GM12878 (cell line): ENCODE measurements around the gene EMX1. TPM values are rescaled to one million over a fixed set of nuclear protein-coding genes. Genes with fewer than 3 reads are reported as not detected.

Experiments
- ATAC-seq: fragments of 200-7000 bp; cut with Tn5 transposase; 3 replicates; pipeline ENCODE4 v1.9.1; 2020; ENCODE audit warnings: mild to moderate bottlenecking, moderate library complexity
- BruUV-seq: library from RNA; stranded (reverse); fragments of 400-500 nt; replicated peaks from 2 replicates; lab custom pipeline; 2021; lab: Mats Ljungman, UMichigan
- CTCF ChIA-PET: fragments of 300-600 bp; sonication (Branson Sonifier 250); formaldehyde crosslinking; extraction: SDS; loops from one replicate; lab custom pipeline; 2021; ENCODE audit warnings: inconsistent platforms; lab: Yijun Ruan, JAX
- POLR2A ChIA-PET: fragments of 350-600 bp; formaldehyde crosslinking; extraction: SDS; loops from one replicate; lab custom pipeline; 2021; ENCODE audit warnings: inconsistent platforms; lab: Charles Lee
- RAD21 ChIA-PET: fragments of 300-600 bp; sonication (Branson Sonifier 250); formaldehyde crosslinking; loops from one replicate; lab custom pipeline; 2023; ENCODE audit warnings: antibody characterized with exemption; ENCODE audit not compliant: unreplicated experiment; lab: Charles Lee
- SMC1A ChIA-PET: fragments of 300-600 bp; sonication (Branson Sonifier 250); formaldehyde crosslinking; loops from one replicate; lab custom pipeline; 2023; ENCODE audit not compliant: unreplicated experiment, uncharacterized antibody; lab: Charles Lee
- DNase-seq: peaks from one replicate; pipeline ENCODE4 v3.0.0-alpha.2; 2011; ENCODE audit warnings: low read depth, low spot score
- FAIRE-seq: peaks from 3 replicates; lab custom pipeline; 2011; peaks lifted over from hg19 to GRCh38; lab: Jason Lieb, UNC
- H2AFZ ChIP-seq: 2 replicates; pipeline ENCODE4 v1.6.0; 2011; ENCODE audit warnings: low read depth, low read length, control low read depth; ENCODE audit not compliant: control insufficient read depth
- H3K27ac ChIP-seq: 2 replicates; pipeline ENCODE4 v1.5.1; 2011; ENCODE audit warnings: control low read depth; ENCODE audit not compliant: control insufficient read depth, insufficient read depth
- H3K27me3 ChIP-seq, 2 experiments: replicated peaks in 1 of 2; 2 replicates each; pipeline versions ENCODE4 v1.6.0 to v1.6.1; 2011; ENCODE audit warnings: low read length in 1 of 2; ENCODE audit not compliant: control insufficient read depth in 2 of 2, insufficient read depth in 2 of 2
- H3K36me3 ChIP-seq, 2 experiments: 2 replicates each; pipeline ENCODE4 v1.5.1; 2011; ENCODE audit warnings: low read length in 1 of 2; ENCODE audit not compliant: control insufficient read depth in 2 of 2, insufficient read depth in 2 of 2
- H3K4me1 ChIP-seq: 2 replicates; pipeline ENCODE4 v1.6.1; 2011; ENCODE audit warnings: mild to moderate bottlenecking, low read length, moderate library complexity, mixed read lengths; ENCODE audit not compliant: control insufficient read depth, insufficient read depth
- H3K4me2 ChIP-seq: 2 replicates; pipeline ENCODE4 v1.6.0; 2011; ENCODE audit warnings: control low read depth; ENCODE audit not compliant: control insufficient read depth, insufficient read depth
- H3K4me3 ChIP-seq: fragments of 200-600 bp; sonication (generic); 2 replicates; pipeline ENCODE4 v1.5.1; 2016
- H3K79me2 ChIP-seq: 2 replicates; pipeline ENCODE4 v1.6.0; 2011; ENCODE audit warnings: low read length; ENCODE audit not compliant: control insufficient read depth, insufficient read depth
- H3K9ac ChIP-seq: 2 replicates; pipeline ENCODE4 v1.8.0; 2011; ENCODE audit warnings: low read length, control low read depth, mixed read lengths; ENCODE audit not compliant: control insufficient read depth, insufficient read depth
- H3K9me3 ChIP-seq: replicated peaks from 3 replicates; pipeline ENCODE4 v1.5.1; 2011; ENCODE audit warnings: mild to moderate bottlenecking, low read length; ENCODE audit not compliant: control insufficient read depth, insufficient read depth
- H4K20me1 ChIP-seq: 2 replicates; pipeline ENCODE4 v1.6.0; 2011; ENCODE audit not compliant: control insufficient read depth, insufficient read depth
- ASH2L ChIP-seq: fragments of 300-600, 200-600 bp; sonication (generic); IDR thresholded peaks from 2 replicates; pipeline ENCODE4 v1.6.1; 2017; ENCODE audit warnings: low read depth, mild to moderate bottlenecking, borderline replicate concordance
- CHD2 ChIP-seq: IDR thresholded peaks from 2 replicates; pipeline ENCODE4 v1.6.1; 2011; ENCODE audit warnings: low read depth, low read length, improper control_type of control experiment, borderline replicate concordance
- CUX1 ChIP-seq: IDR thresholded peaks from 2 replicates; pipeline ENCODE4 v1.6.1; 2012; ENCODE audit warnings: improper control_type of control experiment, low read depth, low read length; ENCODE audit not compliant: insufficient replicate concordance
- E2F8 ChIP-seq: fragments of 450-650 bp; IDR thresholded peaks from 2 replicates; pipeline ENCODE4 v1.6.1; 2018; ENCODE audit warnings: mild to moderate bottlenecking, low read depth, moderate library complexity; ENCODE audit not compliant: partially characterized antibody
- ESRRA ChIP-seq: IDR thresholded peaks from 2 replicates; pipeline ENCODE4 v1.6.1; 2012; ENCODE audit warnings: mild to moderate bottlenecking, low read length, improper control_type of control experiment
- FOXK2 ChIP-seq: fragments of 450-650 bp; IDR thresholded peaks from 2 replicates; pipeline ENCODE4 v1.6.1; 2017; ENCODE audit warnings: mild to moderate bottlenecking, moderate library complexity
- KDM1A ChIP-seq: fragments of 200-600 bp; sonication (generic); IDR thresholded peaks from 2 replicates; pipeline ENCODE4 v1.6.1; 2016; ENCODE audit warnings: borderline replicate concordance
- KLF5 ChIP-seq: fragments of 450-650 bp; IDR thresholded peaks from 2 replicates; pipeline ENCODE4 v1.6.1; 2014; ENCODE audit warnings: mild to moderate bottlenecking; ENCODE audit not compliant: partially characterized antibody
- MAX ChIP-seq: IDR thresholded peaks from 2 replicates; pipeline ENCODE4 v1.6.1; 2012; ENCODE audit warnings: low read depth, low read length, improper control_type of control experiment
- MEF2A ChIP-seq: IDR thresholded peaks from 2 replicates; pipeline ENCODE4 v1.6.1; 2011; ENCODE audit warnings: low read depth, mild to moderate bottlenecking, low read length, moderate library complexity; ENCODE audit not compliant: insufficient read depth
- NR2F1 ChIP-seq: fragments of 450-650 bp; conservative IDR thresholded peaks from 2 replicates; pipeline ENCODE4 v1.6.1; 2017; ENCODE audit warnings: mild to moderate bottlenecking
- POLR2A ChIP-seq: IDR thresholded peaks from 2 replicates; pipeline ENCODE4 v1.6.1; 2011; ENCODE audit warnings: low read depth, mild to moderate bottlenecking, low read length
- RB1 ChIP-seq: fragments of 450-650 bp; formaldehyde crosslinking; IDR thresholded peaks from 2 replicates; pipeline ENCODE4 v1.6.1; 2017; ENCODE audit warnings: mild to moderate bottlenecking, borderline replicate concordance
- TCF7 ChIP-seq: IDR thresholded peaks from 2 replicates; pipeline ENCODE4 v1.6.1; 2014; ENCODE audit warnings: antibody characterized with exemption, borderline replicate concordance
- WGBS: methylation state at CpG from one replicate; pipeline ENCODE4 v1.1.6; 2016; ENCODE audit warnings: low lambda C conversion rate; ENCODE audit not compliant: insufficient replicate concordance, insufficient coverage; ENCODE audit errors: missing lambda C conversion rate; 5-methylcytosine and 5-hydroxymethylcytosine counted together
- in situ Hi-C: fragments of 300-500 bp; cut with MboI; formaldehyde crosslinking; loops from 9 replicates; pipeline ENCODE4 v1.14.3; 2018; ENCODE audit warnings: mixed read lengths
- intact Hi-C: fragments of 100-400 bp; cut with micrococcal nuclease; formaldehyde crosslinking; loops from one replicate; pipeline ENCODE4 v1.14.2; 2022; ENCODE audit not compliant: unreplicated experiment
- polyA plus RNA-seq, 11 experiments: library from polyadenylated mRNA; depleted of rRNA in 4 of 11; unstranded in 6 of 11; stranded (reverse) in 5 of 11; fragments of >200 nt; fragmentation: Nextera tagmentation in 4 of 11; fragmentation: Illumina TruSeq in 1 of 11; extraction: Ambion mirVana in 4 of 11; extraction: Trizol in 1 of 11; gene quantifications; 1 replicate in 1 of 11; 2 replicates in 10 of 11; pipeline versions ENCODE4 v1.2.1 to v1.2.3, GENCODE V29; 2011 to 2016; ENCODE audit warnings: inconsistent platforms in 2 of 11, missing spikeins in 2 of 11, low read depth in 1 of 11
- total RNA-seq, 4 experiments: library from RNA; depleted of rRNA in 3 of 4; stranded (reverse); fragments of >200 nt in 3 of 4; fragmentation: Illumina TruSeq in 1 of 4; extraction: Trizol in 1 of 4; gene quantifications; 2 replicates each; pipeline versions ENCODE4 v1.2.1 to v1.2.3, GENCODE V29; 2013 to 2021

EMX1 gene
- total and polyA plus RNA-seq, 10 of the 15 experiments (the other 5 are each of a cell fraction or from before 2014, with no cell fraction given) = 0.07 to 5.1 (median 1.2) TPM; not detected in 1

DNA sequence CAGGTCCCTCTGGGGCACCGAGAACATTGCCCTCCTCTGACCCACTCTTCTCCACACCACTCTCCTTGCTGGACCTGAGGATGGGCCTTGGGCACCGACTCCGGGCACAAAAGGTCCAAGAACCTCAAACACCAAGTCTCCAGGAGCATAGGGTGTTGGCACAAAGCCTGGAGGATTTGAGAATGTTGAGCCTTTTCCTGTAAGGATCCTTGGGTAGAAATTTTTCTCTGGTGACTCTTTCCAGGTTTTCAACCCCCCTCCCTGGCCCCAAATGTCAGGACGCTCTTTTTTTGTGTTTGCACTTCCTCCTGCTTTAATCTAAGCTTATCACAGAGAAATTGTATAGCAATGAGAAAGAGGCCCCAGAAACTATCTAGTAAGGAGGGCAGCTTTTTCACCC lies 20.9 kb upstream of the EMX1 start (continued):
- TF ChIP-seq ASH2L (no peak), E2F8 (no peak)

GRCh38 chr2:72897785-72898584 lies 19.3 kb upstream of the EMX1 start:
- ChIA-PET SMC1A (interaction anchor here (0.9 to 2.0 kb wide), 4 partner anchors 14 to 76 kb away, joined by 3 to 7 read pairs (median 5); no protein-coding TSS in a partner anchor), POLR2A (interaction anchor here (0.6 kb wide), 1 partner anchor 18 kb away, joined by 3 read pairs; no protein-coding TSS in a partner anchor), CTCF (interaction anchor here (0.7 to 14.3 kb wide), 7 partner anchors 10 to 77 kb away, joined by 3 to 437 read pairs (median 5); partner anchors contain the start of genes EMX1 and SPR), RAD21 (interaction anchor here (1.1 to 1.5 kb wide), 2 partner anchors 17 to 76 kb away, joined by 4 read pairs; no protein-coding TSS in a partner anchor)
- H2AFZ ChIP-seq = no peak overlapping the region
- ATAC-seq (no peak), FAIRE-seq (no peak), DNase-seq (no peak)
- 48% methylated on average over 18 of the region's 18 CpGs for WGBS
- no peaks in the 10 kb centered on the region for H4K20me1 ChIP-seq
- H3K9ac ChIP-seq = no peak overlapping the region
- H3K27me3 ChIP-seq = no peaks in the 10 kb centered on the region; a peak in 1 of 4 replicates
- intact Hi-C loops (no loop called here), in situ Hi-C loops (no loop called here)
- BruUV-seq = no TSS peak
- no peaks in the 10 kb centered on the region for H3K36me3 ChIP-seq
- H3K27ac ChIP-seq = no peak overlapping the region
- H3K4me1 ChIP-seq = peaks cover 28% of the 10 kb centered on the region
- no peak overlapping the region for H3K4me2 ChIP-seq
- H3K79me2 ChIP-seq = no peaks in the 10 kb centered on the region
- no peak overlapping the region for H3K4me3 ChIP-seq
- no peaks in the 10 kb centered on the region for H3K9me3 ChIP-seq
- TF ChIP-seq KDM1A = no peak
- no peak for TF ChIP-seq RB1
- TF ChIP-seq MEF2A = no peak
- no peak for TF ChIP-seq CHD2
- no peak for TF ChIP-seq MAX
- TF ChIP-seq KLF5 = no peak
- TF ChIP-seq CUX1 = no peak
- TF ChIP-seq NR2F1 = no peak
- no peak for TF ChIP-seq TCF7
- TF ChIP-seq ASH2L = no peak
- no peak for TF ChIP-seq ESRRA
- TF ChIP-seq FOXK2 = no peak
- TF ChIP-seq POLR2A = no peak
